Right forelimb (tissue), 1 donor: ENCODE measurements around the gene TIMM9.
A peak's percentile ranks its signal among the peaks of the same experiment; 100 is the strongest.
"Not testable (repeated sequence)": the region's sequence is repeated elsewhere in the genome, so short reads cannot be mapped to it uniquely, and the experiment has no call there.

Source experiments
- DNase-seq: peaks from one replicate; pipeline ENCODE4 v3.0.0-alpha.2; 2018

Gene TIMM9, protein sequence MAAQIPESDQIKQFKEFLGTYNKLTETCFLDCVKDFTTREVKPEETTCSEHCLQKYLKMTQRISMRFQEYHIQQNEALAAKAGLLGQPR

GRCh38 chr14:58427281-58428117 lies at the start of gene TIMM9, which contains the start of gene KIAA0586:
TSS of gene TIMM9 (minus strand) at chr14:58427531. CDS start at chr14:58411945, 15,586 bp downstream.
TSS of gene KIAA0586 (plus strand) at chr14:58427719. CDS start at chr14:58428265, 546 bp downstream.
- peak; percentile 96 for DNase-seq

GRCh38 chr14:58476320-58476719 lies 49.0 kb upstream of the TIMM9 start:
- DNase-seq, result no peak

- no peak for DNase-seq
These were observed 42.0 kb upstream of the TIMM9 start for GRCh38 chr14:58469309-58469708.

- no peak for DNase-seq
These were observed 40.2 kb upstream of the TIMM9 start for GRCh38 chr14:58467575-58467974.

- DNase-seq, result no peak
These were observed 39.1 kb upstream of the TIMM9 start for GRCh38 chr14:58466459-58466858.

- DNase-seq, result no peak
These were observed 38.1 kb upstream of the TIMM9 start for GRCh38 chr14:58465421-58465820.

- no peak for DNase-seq
These were observed 37.3 kb upstream of the TIMM9 start for GRCh38 chr14:58464652-58465051.

DNA sequence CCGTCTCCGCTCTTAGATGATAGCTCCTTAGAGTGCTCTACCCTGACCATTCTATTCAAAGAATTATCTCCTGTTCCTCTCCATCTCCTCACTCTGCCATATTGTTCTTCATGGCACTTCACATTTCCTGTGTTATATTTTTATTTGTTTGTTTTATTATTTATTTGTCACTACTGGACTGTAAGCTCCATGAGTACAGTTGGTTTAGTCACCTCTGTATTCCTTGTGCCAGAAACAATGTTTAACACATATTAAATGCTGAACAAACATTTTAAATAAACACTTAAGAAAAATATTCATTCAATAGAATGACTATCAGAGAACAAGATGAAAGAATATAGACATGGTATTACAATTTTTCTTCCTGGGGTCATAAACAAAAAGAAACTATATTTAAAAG lies 35.8 kb upstream of the TIMM9 start:
- DNase-seq, result no peak

GRCh38 chr14:58460772-58461171 lies 33.4 kb upstream of the TIMM9 start:
- DNase-seq, result no peak

DNA sequence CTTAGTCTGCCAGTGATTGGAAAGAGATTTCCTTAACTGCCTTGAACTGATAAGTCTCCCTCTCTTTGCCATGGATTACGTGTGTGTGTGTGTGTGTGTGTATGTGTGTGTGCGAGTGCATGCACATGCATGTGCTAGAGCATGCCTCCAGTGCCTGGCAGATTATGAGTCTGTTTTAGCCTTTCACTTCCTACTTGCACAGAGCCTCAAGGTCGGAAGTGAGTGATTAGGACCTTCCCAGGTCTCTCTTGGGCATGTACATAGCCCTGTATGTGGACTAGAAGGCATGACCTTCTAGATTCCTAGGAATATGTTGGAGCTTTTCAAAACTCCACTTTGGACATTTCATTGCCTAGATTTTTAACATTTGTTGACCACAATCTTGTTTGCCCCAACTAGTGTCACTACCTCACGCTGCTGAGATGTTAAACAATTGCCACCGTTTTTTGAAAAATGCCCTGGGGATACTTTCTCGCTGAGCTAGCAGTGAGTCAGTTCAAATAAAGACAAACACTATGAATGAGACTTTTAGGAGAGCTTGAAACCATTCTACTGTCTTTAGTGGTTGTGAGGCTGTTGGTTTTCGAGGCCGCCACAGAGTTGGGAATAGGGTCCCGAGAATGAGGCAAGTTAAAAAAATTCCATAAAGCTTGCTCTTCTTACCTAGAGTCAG lies 28.4 kb upstream of the TIMM9 start:
- no peak for DNase-seq

- no peak for DNase-seq
These were observed 17.3 kb upstream of the TIMM9 start for GRCh38 chr14:58444627-58445026.

DNA sequence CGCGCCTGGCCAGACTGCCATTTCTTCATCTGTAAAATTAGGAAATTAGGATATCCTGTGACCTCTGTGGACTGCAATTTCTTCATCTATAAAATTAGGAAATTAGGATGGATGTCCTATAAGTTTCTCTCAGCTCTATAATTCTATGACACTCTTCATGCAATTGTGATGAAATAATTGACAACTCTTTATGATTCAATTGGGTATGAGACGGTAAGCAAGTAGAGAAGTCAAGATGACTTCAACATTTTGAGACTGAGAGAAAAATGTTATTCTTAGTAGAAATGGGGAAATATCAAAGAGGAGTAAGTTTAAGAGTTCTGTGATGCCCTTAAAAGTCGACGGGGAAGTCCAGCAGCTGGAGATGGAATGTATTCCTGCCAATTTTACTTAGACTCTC lies 12.1 kb upstream of the TIMM9 start:
- no peak for DNase-seq

DNA sequence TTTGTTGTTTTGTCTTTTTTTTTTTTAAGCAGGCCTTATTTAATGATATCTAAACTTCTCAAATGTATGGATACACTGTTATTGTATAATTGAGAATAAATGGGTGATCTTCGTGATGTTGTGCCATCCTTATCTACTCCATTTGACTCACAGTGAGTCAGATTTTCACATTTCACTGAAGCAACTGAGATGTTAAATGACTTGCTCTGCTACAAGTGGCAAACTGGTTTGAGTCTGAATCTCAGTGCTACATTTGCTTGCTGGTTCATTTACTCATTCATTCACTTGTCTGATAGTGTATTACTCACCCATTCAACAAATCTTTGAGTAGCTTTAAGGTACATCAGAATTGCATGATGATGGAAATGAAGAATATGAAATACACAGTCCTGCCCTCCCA lies 2.8 kb upstream of the TIMM9 start:
- no peak for DNase-seq

GRCh38 chr14:58428118-58428683 lies 870 bp upstream of the TIMM9 start:
- DNase-seq, result peak; percentile 50

DNA sequence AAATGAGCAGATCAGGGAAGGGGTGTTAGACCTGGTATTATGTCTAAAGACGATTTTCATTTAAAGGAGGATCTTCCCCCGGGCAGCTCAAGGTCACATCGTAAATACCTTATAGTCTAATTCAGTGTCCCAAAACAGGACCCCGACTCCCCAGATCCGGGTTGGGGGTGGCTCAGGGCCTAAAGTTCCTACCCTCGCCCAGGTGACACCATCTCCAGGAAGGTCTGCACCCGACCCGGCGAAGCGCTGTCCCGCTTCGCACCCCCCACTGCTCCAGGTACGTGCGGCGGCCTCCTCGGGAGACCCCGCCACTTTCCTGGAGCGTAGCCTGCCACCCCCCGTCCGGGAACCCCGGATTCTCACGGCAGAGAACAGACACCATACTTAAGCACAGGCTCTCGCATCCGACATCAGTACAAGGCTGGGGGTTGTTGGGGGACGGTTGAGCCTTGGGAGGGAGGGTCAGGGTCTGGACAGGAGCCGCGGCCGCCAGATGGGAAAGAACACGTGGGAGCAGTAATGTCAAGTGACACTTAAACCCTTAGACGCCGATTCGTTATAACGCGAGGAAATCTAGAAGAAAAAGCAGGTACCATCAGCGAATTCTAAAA lies 556 bp downstream of the TIMM9 start:
- peak; percentile 82 for DNase-seq

DNA sequence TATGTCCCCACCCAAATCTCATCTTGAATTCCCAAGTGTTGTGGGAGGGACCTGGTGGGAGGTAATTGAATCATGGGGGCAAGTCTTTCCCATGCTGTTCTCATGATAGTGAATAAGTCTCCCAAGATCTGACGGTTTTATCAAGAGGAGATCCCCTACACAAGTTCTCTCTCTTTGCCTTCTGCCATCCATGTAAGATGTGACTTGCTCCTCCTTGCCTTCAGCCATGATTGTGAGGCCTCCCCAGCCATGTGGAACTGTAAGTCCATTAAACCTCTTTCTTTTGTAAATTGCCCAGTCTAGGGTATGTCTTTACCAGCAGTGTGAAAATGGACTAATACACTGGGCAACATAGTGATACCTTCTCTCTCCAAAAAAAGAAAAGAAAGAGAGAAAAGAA lies 10.4 kb downstream of the TIMM9 start:
- not testable (repeated sequence) for DNase-seq

DNA sequence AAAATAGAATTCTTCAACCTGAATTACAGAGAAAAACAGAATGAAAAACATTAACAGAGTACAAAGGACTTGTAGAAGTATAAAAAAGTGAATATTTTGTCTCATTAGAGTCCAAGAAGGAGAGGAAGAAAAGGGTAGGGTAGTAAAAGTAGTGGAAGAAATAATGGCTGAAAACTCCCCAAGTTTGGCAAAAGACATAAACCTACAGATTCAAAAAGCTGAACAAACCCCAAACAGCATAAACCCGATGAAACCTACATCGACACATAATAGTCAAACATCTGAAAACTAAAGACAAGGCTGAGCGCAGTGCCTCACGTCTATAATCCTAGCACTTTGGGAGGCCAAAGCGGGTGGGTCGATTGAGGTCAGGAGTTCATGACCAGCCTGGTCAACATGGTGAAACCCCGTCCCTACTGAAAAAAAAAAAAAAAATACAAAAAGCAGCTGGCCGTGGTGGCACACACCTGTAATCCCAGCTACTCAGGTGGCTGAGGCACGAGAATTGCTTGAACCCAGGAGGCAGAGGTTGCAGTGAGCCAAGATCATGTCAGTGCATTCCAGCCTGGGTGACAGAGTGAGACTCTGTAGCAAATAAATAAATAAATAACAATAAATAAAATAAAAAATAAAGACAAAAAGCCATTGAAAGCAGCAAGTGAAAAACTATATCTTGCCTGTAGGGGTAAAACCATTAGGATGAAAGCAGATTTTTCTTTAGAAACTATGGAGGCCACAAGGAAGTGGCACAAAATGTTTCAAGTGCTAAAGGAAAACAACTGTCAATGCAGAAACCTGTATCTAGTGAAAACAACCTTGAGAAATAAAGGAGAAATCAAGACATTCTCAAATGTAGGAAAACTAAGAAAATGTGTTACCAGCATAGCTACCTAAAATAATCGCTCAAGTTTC lies 11.4 kb downstream of the TIMM9 start:
- DNase-seq, result no peak

GRCh38 chr14:58414845-58415244 lies 12.5 kb downstream of the TIMM9 start:
- no peak for DNase-seq

DNA sequence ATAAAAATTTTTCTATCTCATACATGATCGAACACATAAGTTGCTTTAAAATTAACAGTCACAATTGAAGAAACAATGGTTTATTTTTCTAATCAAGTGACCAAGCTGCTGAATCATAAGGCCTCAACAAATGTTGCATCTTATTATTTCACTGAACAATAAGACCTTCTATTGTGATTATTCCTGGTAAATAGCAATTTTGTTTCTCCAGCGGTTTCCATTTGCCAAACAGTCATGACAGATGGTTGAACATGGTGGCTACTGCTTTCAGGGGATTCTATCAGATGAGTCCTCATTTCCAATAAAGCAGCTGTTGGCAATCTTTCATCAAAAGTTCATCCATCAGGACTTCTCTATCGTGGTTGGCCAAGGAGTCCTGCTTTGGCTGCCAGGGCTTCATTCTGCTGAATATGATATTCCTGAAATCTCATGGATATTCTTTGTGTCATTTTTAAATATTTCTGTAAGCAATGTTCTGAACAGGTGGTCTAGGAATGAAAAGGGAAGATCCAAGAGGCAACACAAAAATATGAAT lies 18.6 kb downstream of the TIMM9 start:
- DNase-seq, result no peak

GRCh38 chr14:58401587-58401986 lies 25.7 kb downstream of the TIMM9 start:
- no peak for DNase-seq

- DNase-seq, result no peak
These were observed 28.4 kb downstream of the TIMM9 start for GRCh38 chr14:58398895-58399294.

GRCh38 chr14:58398495-58398894 lies 28.8 kb downstream of the TIMM9 start:
- no peak for DNase-seq
